HCT116 (cell line): ENCODE results near the gene CDC45. TPM values are rescaled to one million over a fixed set of nuclear protein-coding genes. Genes with fewer than 3 reads are reported as not detected.

Experiments
- ATAC-seq: fragments of 200-7000 bp; cut with Tn5 transposase; 2 replicates; pipeline ENCODE4 v1.9.1; 2020; ENCODE audit warnings: mild to moderate bottlenecking, moderate library complexity
- BruUV-seq: library from RNA; stranded (reverse); fragments of 400-500 nt; replicated peaks from 2 replicates; lab custom pipeline; 2021; lab: Mats Ljungman, UMichigan
- CTCF ChIA-PET: fragments of 300-600 bp; sonication (Branson Sonifier 250); formaldehyde crosslinking; loops from one replicate; lab custom pipeline; 2021; ENCODE audit warnings: antibody characterized with exemption; lab: Charles Lee
- POLR2A ChIA-PET: fragments of 300-600, 350-600 bp; sonication (Branson Sonifier 250); formaldehyde crosslinking; loops from one replicate; lab custom pipeline; 2021; ENCODE audit warnings: antibody characterized with exemption; lab: Charles Lee
- RAD21 ChIA-PET, 2 experiments: fragments of 300-600 bp; sonication (Branson Sonifier 250); formaldehyde crosslinking; loops; one replicate each; lab custom pipeline; 2023; ENCODE audit warnings: low total read pairs in 2 of 2; ENCODE audit not compliant: uncharacterized antibody in 2 of 2, unreplicated experiment in 2 of 2, low non-redundant PET in 1 of 2; lab: Charles Lee
- DNase-seq: peaks from one replicate; pipeline ENCODE4 v3.0.0-alpha.2; 2010; ENCODE audit warnings: low read depth, low spot score
- H2AFZ ChIP-seq: fragments of 200-600 bp; shearing (Covaris generic), sonication (generic); 2 replicates; pipeline ENCODE4 v1.6.1; 2017; ENCODE audit warnings: low read depth, mixed run types, mixed read lengths, antibody characterized with exemption, low read length; ENCODE audit not compliant: poor library complexity, severe bottlenecking
- H3K27ac ChIP-seq: 2 replicates; pipeline ENCODE4 v1.5.1; 2012; ENCODE audit warnings: low read depth, low read length
- H3K27me3 ChIP-seq: fragments of 200-600 bp; sonication (generic); 2 replicates; pipeline ENCODE4 v1.6.1; 2016; ENCODE audit warnings: mixed run types, low read length, mixed read lengths; ENCODE audit not compliant: insufficient read depth
- H3K36me3 ChIP-seq, 2 experiments: fragments of 200-500 bp in 1 of 2; fragments of 200-600 bp in 1 of 2; sonication (Bioruptor generic) in 1 of 2; sonication (generic) in 1 of 2; 2 replicates each; pipeline versions ENCODE4 v1.5.1 to v1.6.1; 2014 to 2016; ENCODE audit warnings: low read length in 2 of 2, inconsistent platforms in 1 of 2, mixed read lengths in 1 of 2, mixed run types in 1 of 2; ENCODE audit not compliant: insufficient read depth in 2 of 2, control insufficient read depth in 1 of 2
- H3K4me1 ChIP-seq, 2 experiments: fragments of 200-600 bp in 1 of 2; sonication (generic) in 1 of 2; 2 replicates each; pipeline versions ENCODE4 v1.5.1 to v1.6.1; 2012 to 2017; ENCODE audit warnings: low read length in 2 of 2, inconsistent platforms in 1 of 2, mild to moderate bottlenecking in 1 of 2, mixed read lengths in 1 of 2, mixed run types in 1 of 2, moderate library complexity in 1 of 2; ENCODE audit not compliant: insufficient read depth in 2 of 2, control insufficient read depth in 1 of 2
- H3K4me2 ChIP-seq: fragments of 200-600 bp; sonication (generic); 2 replicates; pipeline ENCODE4 v1.6.1; 2017; ENCODE audit warnings: mixed run types, low read length, mixed read lengths
- H3K4me3 ChIP-seq, 2 experiments: fragments of 200-600 bp in 1 of 2; sonication (generic) in 1 of 2; replicated peaks in 1 of 2; 2 replicates each; pipeline ENCODE4 v1.5.1; 2011 to 2016; ENCODE audit warnings: low read length in 2 of 2, control low read depth in 1 of 2, low read depth in 1 of 2, mild to moderate bottlenecking in 1 of 2, mixed read lengths in 1 of 2, mixed run types in 1 of 2
- H3K79me2 ChIP-seq: fragments of 200-600 bp; sonication (generic); 2 replicates; pipeline ENCODE4 v1.6.1; 2017; ENCODE audit warnings: mild to moderate bottlenecking, mixed run types, low read length, moderate library complexity, mixed read lengths; ENCODE audit not compliant: insufficient read depth
- H3K9ac ChIP-seq: fragments of 200-600 bp; sonication (generic); 2 replicates; pipeline ENCODE4 v1.6.1; 2016; ENCODE audit warnings: low read length, mixed read lengths
- H3K9me2 ChIP-seq: fragments of 200-600 bp; sonication (generic), shearing (Covaris generic); 2 replicates; pipeline ENCODE4 v1.6.1; 2017; ENCODE audit warnings: mixed run types, mild to moderate bottlenecking, moderate library complexity; ENCODE audit not compliant: insufficient read depth
- H3K9me3 ChIP-seq, 2 experiments: fragments of 200-500 bp in 1 of 2; fragments of 200-600 bp in 1 of 2; sonication (Bioruptor generic) in 1 of 2; sonication (generic) in 1 of 2; 2 replicates each; pipeline ENCODE4 v1.6.1; 2014 to 2017; ENCODE audit warnings: low read length in 2 of 2, mixed read lengths in 2 of 2, inconsistent platforms in 1 of 2, low read depth in 1 of 2, mild to moderate bottlenecking in 1 of 2, mixed run types in 1 of 2, moderate library complexity in 1 of 2; ENCODE audit not compliant: control insufficient read depth in 1 of 2, insufficient read depth in 1 of 2
- H4K20me1 ChIP-seq: fragments of 200-600 bp; sonication (generic), shearing (Covaris generic); 2 replicates; pipeline ENCODE4 v1.6.1; 2017; ENCODE audit warnings: mixed run types, mild to moderate bottlenecking, moderate library complexity; ENCODE audit not compliant: insufficient read depth
- ATF3 ChIP-seq: IDR thresholded peaks from 2 replicates; pipeline ENCODE4 v1.6.1; 2012
- CBX3 ChIP-seq: IDR thresholded peaks from 2 replicates; pipeline ENCODE4 v1.6.1; 2012; ENCODE audit warnings: low read depth
- CTCF ChIP-seq, 3 experiments: fragments of 200-600 bp in 1 of 3; sonication (generic) in 1 of 3; IDR thresholded peaks in 2 of 3; conservative IDR thresholded peaks in 1 of 3; 2 replicates each; pipeline ENCODE4 v1.5.1; 2012 to 2017; ENCODE audit warnings: low read depth in 2 of 3, low read length in 2 of 3, antibody characterized with exemption in 1 of 3, borderline replicate concordance in 1 of 3, control low read depth in 1 of 3, mild to moderate bottlenecking in 1 of 3, mixed read lengths in 1 of 3, mixed run types in 1 of 3, moderate library complexity in 1 of 3; ENCODE audit not compliant: insufficient read depth in 1 of 3
- EGR1 ChIP-seq: IDR thresholded peaks from 2 replicates; pipeline ENCODE4 v1.6.1; 2012; ENCODE audit warnings: low read depth
- EZH2 ChIP-seq: fragments of 200-600 bp; sonication (generic); IDR thresholded peaks from 2 replicates; pipeline ENCODE4 v1.6.1; 2017; ENCODE audit warnings: antibody characterized with exemption, mixed run types
- EZH2phosphoT487 ChIP-seq: fragments of 200-600 bp; IDR thresholded peaks from 2 replicates; pipeline ENCODE4 v1.6.1; 2018; ENCODE audit warnings: antibody characterized with exemption, borderline replicate concordance
- FOSL1 ChIP-seq: IDR thresholded peaks from 2 replicates; pipeline ENCODE4 v1.6.1; 2012; ENCODE audit warnings: low read depth
- JUND ChIP-seq: IDR thresholded peaks from 2 replicates; pipeline ENCODE4 v1.6.1; 2012
- MAX ChIP-seq: IDR thresholded peaks from 2 replicates; pipeline ENCODE4 v1.6.1; 2012
- POLR2A ChIP-seq: IDR thresholded peaks from 2 replicates; pipeline ENCODE4 v1.7.0; 2011; ENCODE audit warnings: borderline replicate concordance; ENCODE audit not compliant: insufficient read depth, insufficient read length; ENCODE audit errors: extremely low read depth
- POLR2AphosphoS5 ChIP-seq: IDR thresholded peaks from 2 replicates; pipeline ENCODE4 v1.6.1; 2011; ENCODE audit warnings: mild to moderate bottlenecking, low read depth, low read length, moderate library complexity
- REST ChIP-seq: IDR thresholded peaks from 2 replicates; pipeline ENCODE4 v1.6.1; 2012; ENCODE audit warnings: low read depth
- SP1 ChIP-seq: IDR thresholded peaks from 2 replicates; pipeline ENCODE4 v1.6.1; 2012; ENCODE audit warnings: low read depth
- SRF ChIP-seq: IDR thresholded peaks from 2 replicates; pipeline ENCODE4 v1.6.1; 2012; ENCODE audit warnings: low read depth
- TCF7L2 ChIP-seq: IDR thresholded peaks from 2 replicates; pipeline ENCODE4 v1.7.0; 2011; ENCODE audit warnings: borderline replicate concordance, inconsistent platforms; ENCODE audit not compliant: insufficient read depth, insufficient read length; ENCODE audit errors: extremely low read depth
- YY1 ChIP-seq: IDR thresholded peaks from 2 replicates; pipeline ENCODE4 v1.6.1; 2011; ENCODE audit warnings: low read length, low read depth, moderate library complexity, mild to moderate bottlenecking; ENCODE audit not compliant: insufficient replicate concordance; ENCODE audit errors: extremely low read depth
- ZBTB33 ChIP-seq: IDR thresholded peaks from 2 replicates; pipeline ENCODE4 v1.6.1; 2011; ENCODE audit warnings: mild to moderate bottlenecking, low read length, moderate library complexity; ENCODE audit not compliant: insufficient replicate concordance; ENCODE audit errors: extremely low read depth
- ZFX ChIP-seq: fragments of 450-650 bp; IDR thresholded peaks from 2 replicates; pipeline ENCODE4 v1.6.1; 2017
- intact Hi-C: fragments of 100-400 bp; cut with micrococcal nuclease; formaldehyde crosslinking; loops from 2 replicates; pipeline ENCODE4 v1.10.0; 2022
- total RNA-seq: library from RNA; stranded (reverse); gene quantifications from one replicate; pipeline ENCODE4 v1.2.1, GENCODE V29; 2021; ENCODE audit not compliant: unreplicated experiment

Gene CDC45
- total RNA-seq, 1 experiment from 2014 or later: 43.4 TPM

GRCh38 chr22:19460036-19460435, 19.7 kb upstream of the CDC45 start:
- H3K36me3 ChIP-seq: peaks cover 39 to 41% of the 10 kb centered on the region in 2 experiments
- ChIA-PET RAD21 (no interaction called here), POLR2A (no interaction called here), CTCF (no interaction called here)
- H3K4me2 ChIP-seq: no peak overlapping the region
- intact Hi-C loops: no loop called here
- DNase-seq: no peak
- H3K27me3 ChIP-seq: no peaks in the 10 kb centered on the region
- no peak for ATAC-seq
- H4K20me1 ChIP-seq: no peaks in the 10 kb centered on the region
- no peaks in the 10 kb centered on the region for H3K9me2 ChIP-seq
- no peak overlapping the region for H2AFZ ChIP-seq
- H3K4me1 ChIP-seq: no peaks in the 10 kb centered on the region
- H3K4me3 ChIP-seq: no peak overlapping the region
- H3K9ac ChIP-seq: no peak overlapping the region
- TF ChIP-seq POLR2A (no peak), EZH2phosphoT487 (no peak), CTCF (IDR thresholded peaks at IDR 0.05 in 2 of 3, conservative IDR thresholded peaks at IDR 0.05 in 1 of 3; ENCODE audit: borderline replicate concordance in 1 of 3, insufficient read depth in 1 of 3, low read depth in 2 of 3, low read length in 2 of 3) (no peak), ATF3 (no peak), SRF (no peak), CBX3 (no peak), JUND (no peak), ZBTB33 (no peak), POLR2AphosphoS5 (no peak), MAX (no peak), SP1 (no peak), FOSL1 (no peak), TCF7L2 (no peak), EZH2 (no peak), YY1 (no peak), EGR1 (no peak), REST (no peak), ZFX (no peak)
- no peak overlapping the region for H3K27ac ChIP-seq
- 0 out of 2 replicates have a peak, but pooled peaks cover 4% of the 10 kb centered on the region for H3K79me2 ChIP-seq
- no peaks in the 10 kb centered on the region for H3K9me3 ChIP-seq
- no TSS peak for BruUV-seq
